GM12878 (cell line): ENCODE data around the gene LRP1. TPM values are rescaled to one million over a fixed set of nuclear protein-coding genes. Genes with fewer than 3 reads are reported as not detected.

ENCODE experiments used
- ATAC-seq: fragments of 200-7000 bp; cut with Tn5 transposase; 3 replicates; pipeline ENCODE4 v1.9.1; 2020; ENCODE audit warnings: mild to moderate bottlenecking, moderate library complexity
- BruUV-seq: library from RNA; stranded (reverse); fragments of 400-500 nt; replicated peaks from 2 replicates; lab custom pipeline; 2021; lab: Mats Ljungman, UMichigan
- CTCF ChIA-PET: fragments of 300-600 bp; sonication (Branson Sonifier 250); formaldehyde crosslinking; extraction: SDS; loops from one replicate; lab custom pipeline; 2021; ENCODE audit warnings: inconsistent platforms; lab: Yijun Ruan, JAX
- POLR2A ChIA-PET: fragments of 350-600 bp; formaldehyde crosslinking; extraction: SDS; loops from one replicate; lab custom pipeline; 2021; ENCODE audit warnings: inconsistent platforms; lab: Charles Lee
- RAD21 ChIA-PET: fragments of 300-600 bp; sonication (Branson Sonifier 250); formaldehyde crosslinking; loops from one replicate; lab custom pipeline; 2023; ENCODE audit warnings: antibody characterized with exemption; ENCODE audit not compliant: unreplicated experiment; lab: Charles Lee
- SMC1A ChIA-PET: fragments of 300-600 bp; sonication (Branson Sonifier 250); formaldehyde crosslinking; loops from one replicate; lab custom pipeline; 2023; ENCODE audit not compliant: unreplicated experiment, uncharacterized antibody; lab: Charles Lee
- DNase-seq: peaks from one replicate; pipeline ENCODE4 v3.0.0-alpha.2; 2011; ENCODE audit warnings: low read depth, low spot score
- FAIRE-seq: peaks from 3 replicates; lab custom pipeline; 2011; peaks lifted over from hg19 to GRCh38; lab: Jason Lieb, UNC
- H2AFZ ChIP-seq: 2 replicates; pipeline ENCODE4 v1.6.0; 2011; ENCODE audit warnings: low read depth, low read length, control low read depth; ENCODE audit not compliant: control insufficient read depth
- H3K27ac ChIP-seq: 2 replicates; pipeline ENCODE4 v1.5.1; 2011; ENCODE audit warnings: control low read depth; ENCODE audit not compliant: control insufficient read depth, insufficient read depth
- H3K27me3 ChIP-seq, 2 experiments: replicated peaks in 1 of 2; 2 replicates each; pipeline versions ENCODE4 v1.6.0 to v1.6.1; 2011; ENCODE audit warnings: low read length in 1 of 2; ENCODE audit not compliant: control insufficient read depth in 2 of 2, insufficient read depth in 2 of 2
- H3K36me3 ChIP-seq, 2 experiments: 2 replicates each; pipeline ENCODE4 v1.5.1; 2011; ENCODE audit warnings: low read length in 1 of 2; ENCODE audit not compliant: control insufficient read depth in 2 of 2, insufficient read depth in 2 of 2
- H3K4me1 ChIP-seq: 2 replicates; pipeline ENCODE4 v1.6.1; 2011; ENCODE audit warnings: mild to moderate bottlenecking, low read length, moderate library complexity, mixed read lengths; ENCODE audit not compliant: control insufficient read depth, insufficient read depth
- H3K4me2 ChIP-seq: 2 replicates; pipeline ENCODE4 v1.6.0; 2011; ENCODE audit warnings: control low read depth; ENCODE audit not compliant: control insufficient read depth, insufficient read depth
- H3K4me3 ChIP-seq: fragments of 200-600 bp; sonication (generic); 2 replicates; pipeline ENCODE4 v1.5.1; 2016
- H3K79me2 ChIP-seq: 2 replicates; pipeline ENCODE4 v1.6.0; 2011; ENCODE audit warnings: low read length; ENCODE audit not compliant: control insufficient read depth, insufficient read depth
- H3K9ac ChIP-seq: 2 replicates; pipeline ENCODE4 v1.8.0; 2011; ENCODE audit warnings: low read length, control low read depth, mixed read lengths; ENCODE audit not compliant: control insufficient read depth, insufficient read depth
- H3K9me3 ChIP-seq: replicated peaks from 3 replicates; pipeline ENCODE4 v1.5.1; 2011; ENCODE audit warnings: mild to moderate bottlenecking, low read length; ENCODE audit not compliant: control insufficient read depth, insufficient read depth
- H4K20me1 ChIP-seq: 2 replicates; pipeline ENCODE4 v1.6.0; 2011; ENCODE audit not compliant: control insufficient read depth, insufficient read depth
- CEBPB ChIP-seq, 2 experiments: fragments of 150-350 bp in 1 of 2; IDR thresholded peaks; 2 replicates each; pipeline ENCODE4 v1.6.1; 2012 to 2014; ENCODE audit warnings: low read depth in 2 of 2, low read length in 2 of 2, borderline replicate concordance in 1 of 2, inconsistent platforms in 1 of 2
- HCFC1 ChIP-seq: fragments of 150-350 bp; IDR thresholded peaks from 2 replicates; pipeline ENCODE4 v1.6.1; 2014; ENCODE audit warnings: low read length
- KLF5 ChIP-seq: fragments of 450-650 bp; IDR thresholded peaks from 2 replicates; pipeline ENCODE4 v1.6.1; 2014; ENCODE audit warnings: mild to moderate bottlenecking; ENCODE audit not compliant: partially characterized antibody
- NFIC ChIP-seq: IDR thresholded peaks from 2 replicates; pipeline ENCODE4 v1.6.1; 2012; ENCODE audit warnings: low read depth, mild to moderate bottlenecking, inconsistent platforms, low read length, moderate library complexity
- NKRF ChIP-seq: fragments of 450-650 bp; conservative IDR thresholded peaks from 2 replicates; pipeline ENCODE4 v1.6.1; 2017; ENCODE audit warnings: mild to moderate bottlenecking, moderate library complexity
- PRDM15 ChIP-seq: fragments of 450-650 bp; formaldehyde crosslinking; IDR thresholded peaks from 2 replicates; pipeline ENCODE4 v1.4.0; 2020; ENCODE audit warnings: mild to moderate bottlenecking, moderate library complexity
- TCF7 ChIP-seq: IDR thresholded peaks from 2 replicates; pipeline ENCODE4 v1.6.1; 2014; ENCODE audit warnings: antibody characterized with exemption, borderline replicate concordance
- WGBS: methylation state at CpG from one replicate; pipeline ENCODE4 v1.1.6; 2016; ENCODE audit warnings: low lambda C conversion rate; ENCODE audit not compliant: insufficient replicate concordance, insufficient coverage; ENCODE audit errors: missing lambda C conversion rate; 5-methylcytosine and 5-hydroxymethylcytosine counted together
- in situ Hi-C: fragments of 300-500 bp; cut with MboI; formaldehyde crosslinking; loops from 9 replicates; pipeline ENCODE4 v1.14.3; 2018; ENCODE audit warnings: mixed read lengths
- intact Hi-C: fragments of 100-400 bp; cut with micrococcal nuclease; formaldehyde crosslinking; loops from one replicate; pipeline ENCODE4 v1.14.2; 2022; ENCODE audit not compliant: unreplicated experiment
- polyA plus RNA-seq, 11 experiments: library from polyadenylated mRNA; depleted of rRNA in 4 of 11; unstranded in 6 of 11; stranded (reverse) in 5 of 11; fragments of >200 nt; fragmentation: Nextera tagmentation in 4 of 11; fragmentation: Illumina TruSeq in 1 of 11; extraction: Ambion mirVana in 4 of 11; extraction: Trizol in 1 of 11; gene quantifications; 1 replicate in 1 of 11; 2 replicates in 10 of 11; pipeline versions ENCODE4 v1.2.1 to v1.2.3, GENCODE V29; 2011 to 2016; ENCODE audit warnings: inconsistent platforms in 2 of 11, missing spikeins in 2 of 11, low read depth in 1 of 11
- total RNA-seq, 4 experiments: library from RNA; depleted of rRNA in 3 of 4; stranded (reverse); fragments of >200 nt in 3 of 4; fragmentation: Illumina TruSeq in 1 of 4; extraction: Trizol in 1 of 4; gene quantifications; 2 replicates each; pipeline versions ENCODE4 v1.2.1 to v1.2.3, GENCODE V29; 2013 to 2021

The LRP1 gene
- total and polyA plus RNA-seq, 10 of the 15 experiments (the other 5 are each of a cell fraction or from before 2014, with no cell fraction given) = under 0.01 to 1.1 (median 0.20) TPM; not detected in 2

GRCh38 chr12:57242329-57242690 is 114.0 kb downstream of the LRP1 start:
- H3K79me2 ChIP-seq = no peaks in the 10 kb centered on the region
- POLR2A ChIA-PET = interaction anchor here (0.6 to 1.8 kb wide), 5 partner anchors 12 to 559 kb away, joined by 3 to 12 read pairs (median 4); partner anchors contain the start of gene SHMT2
- RAD21 ChIA-PET = interaction anchor here (0.8 to 14.4 kb wide), 13 partner anchors 11 to 221 kb away, joined by 3 to 85 read pairs (median 4); partner anchors contain the start of genes GLI1, INHBE, NXPH4 and SHMT2
- FAIRE-seq (no peak), ATAC-seq (no peak), DNase-seq (no peak)
- H3K9ac ChIP-seq = no peak overlapping the region
- no peak overlapping the region for H3K27ac ChIP-seq
- H3K4me1 ChIP-seq = peaks cover 50% of the 10 kb centered on the region
- peaks cover 2% of the 10 kb centered on the region; the same call in 1 of the 2 replicates for H4K20me1 ChIP-seq
- TF ChIP-seq KLF5 = no peak
- no peak for TF ChIP-seq HCFC1
- no peak for TF ChIP-seq NKRF
- no peak for TF ChIP-seq CEBPB (IDR thresholded peaks at IDR 0.05; ENCODE audit: borderline replicate concordance in 1 of 2, low read depth in 2 of 2, low read length in 2 of 2)
- TF ChIP-seq PRDM15 (CRISPR knock-in tag) = no peak
- no peak for TF ChIP-seq TCF7
- TF ChIP-seq NFIC = no peak
- no peak overlapping the region for H3K4me3 ChIP-seq
- no TSS peak for BruUV-seq
- intact Hi-C loops (loop anchor here (2.0 to 5.0 kb wide), 2 partner anchors 60 to 120 kb away; no protein-coding TSS in a partner anchor), in situ Hi-C loops (no loop called here)
- CTCF ChIA-PET = interaction anchor here (0.8 to 10.7 kb wide), 32 partner anchors 9 to 476 kb away, joined by 3 to 271 read pairs (median 5); partner anchors contain the start of genes INHBE, LRP1, SHMT2 and STAC3
- H3K27me3 ChIP-seq = peaks cover 5 to 8% of the 10 kb centered on the region in 2 experiments; a peak in 3 of 4 replicates
- SMC1A ChIA-PET = interaction anchor here (1.0 to 8.1 kb wide), 6 partner anchors 13 to 218 kb away, joined by 3 to 55 read pairs (median 4); partner anchors contain the start of genes INHBE and SHMT2
- H3K36me3 ChIP-seq = no peaks in the 10 kb centered on the region
- WGBS = 12% methylated on average over 13 of the region's 18 CpGs
- peak overlapping the region; percentile 88; the same call in 1 of the 2 replicates for H3K4me2 ChIP-seq
- no peaks in the 10 kb centered on the region for H3K9me3 ChIP-seq
- H2AFZ ChIP-seq = no peak overlapping the region
